Liver (tissue), 9 donors: ENCODE data around the gene LYRM4. TPM values are rescaled to one million over a fixed set of nuclear protein-coding genes. Genes with fewer than 3 reads are reported as not detected.

Experiments used
- DNase-seq: peaks from one replicate; pipeline ENCODE4 v3.0.0-alpha.2; 2017; ENCODE audit warnings: low spot score
- H3K27ac ChIP-seq, 2 donors: one replicate each; pipeline ENCODE4 v1.7.0; 2013; ENCODE audit warnings: inconsistent platforms in 2 of 2, low read length in 2 of 2, control low read depth in 1 of 2, low read depth in 1 of 2, mild to moderate bottlenecking in 1 of 2
- H3K27me3 ChIP-seq, 4 donors: one replicate each; pipeline versions ENCODE4 v1.6.1 to v1.7.0; 2013; ENCODE audit warnings: low read length in 3 of 4, inconsistent platforms in 1 of 4, mild to moderate bottlenecking in 1 of 4, moderate library complexity in 1 of 4; ENCODE audit not compliant: control insufficient read depth in 4 of 4, insufficient read depth in 4 of 4
- H3K36me3 ChIP-seq, 4 donors: one replicate each; pipeline versions ENCODE4 v1.6.1 to v1.7.0; 2013; ENCODE audit warnings: low read length in 3 of 4, mild to moderate bottlenecking in 3 of 4, low read depth in 1 of 4, moderate library complexity in 1 of 4; ENCODE audit not compliant: control insufficient read depth in 4 of 4, insufficient read depth in 3 of 4
- H3K4me1 ChIP-seq, 4 donors: one replicate each; pipeline versions ENCODE4 v1.6.1 to v1.7.0; 2013; ENCODE audit warnings: low read length in 3 of 4, mild to moderate bottlenecking in 3 of 4, moderate library complexity in 1 of 4; ENCODE audit not compliant: control insufficient read depth in 4 of 4, insufficient read depth in 4 of 4
- H3K4me3 ChIP-seq, 3 donors: one replicate each; pipeline versions ENCODE4 v1.6.1 to v1.7.0; 2013; ENCODE audit warnings: low read length in 3 of 3, control low read depth in 1 of 3, low read depth in 1 of 3, mild to moderate bottlenecking in 1 of 3
- H3K9ac ChIP-seq, 2 donors: one replicate each; pipeline ENCODE4 v1.7.0; 2013; ENCODE audit warnings: low read length in 2 of 2, mild to moderate bottlenecking in 2 of 2, moderate library complexity in 2 of 2, control low read depth in 1 of 2, low read depth in 1 of 2
- H3K9me3 ChIP-seq, 4 donors: one replicate each; pipeline versions ENCODE4 v1.6.1 to v1.7.0; 2013; ENCODE audit warnings: low read length in 3 of 4; ENCODE audit not compliant: control insufficient read depth in 4 of 4
- EGR1 ChIP-seq, 2 donors: IDR thresholded peaks; 2 replicates each; pipeline ENCODE4 v1.6.1; 2016 to 2018; ENCODE audit warnings: antibody characterized with exemption in 2 of 2, low read depth in 2 of 2
- FOXA2 ChIP-seq: IDR thresholded peaks from 2 replicates; pipeline ENCODE4 v1.6.1; 2016; ENCODE audit warnings: antibody characterized with exemption
- GABPA ChIP-seq, 2 donors: IDR thresholded peaks in 1 of 2; conservative IDR thresholded peaks in 1 of 2; 2 replicates each; pipeline ENCODE4 v1.6.1; 2016; ENCODE audit warnings: antibody characterized with exemption in 2 of 2, mild to moderate bottlenecking in 1 of 2, moderate library complexity in 1 of 2
- HNF4A ChIP-seq, 2 donors: conservative IDR thresholded peaks; 2 replicates each; pipeline ENCODE4 v1.6.1; 2016; ENCODE audit warnings: antibody characterized with exemption in 2 of 2, mild to moderate bottlenecking in 2 of 2
- HNF4G ChIP-seq: IDR thresholded peaks from 2 replicates; pipeline ENCODE4 v1.6.1; 2016; ENCODE audit warnings: antibody characterized with exemption
- JUND ChIP-seq, 2 donors: IDR thresholded peaks; 2 replicates each; pipeline ENCODE4 v1.6.1; 2016; ENCODE audit warnings: antibody characterized with exemption in 2 of 2
- NR2F2 ChIP-seq: IDR thresholded peaks from 2 replicates; pipeline ENCODE4 v1.6.1; 2016; ENCODE audit warnings: antibody characterized with exemption
- RAD21 ChIP-seq, 2 donors: IDR thresholded peaks; 2 replicates each; pipeline ENCODE4 v1.6.1; 2016; ENCODE audit warnings: antibody characterized with exemption in 2 of 2, mild to moderate bottlenecking in 2 of 2
- RXRA ChIP-seq, 2 donors: IDR thresholded peaks; 2 replicates each; pipeline ENCODE4 v1.6.1; 2017 to 2018; ENCODE audit warnings: antibody characterized with exemption in 2 of 2, mild to moderate bottlenecking in 1 of 2
- SP1 ChIP-seq: IDR thresholded peaks from 2 replicates; pipeline ENCODE4 v1.6.1; 2018; ENCODE audit warnings: antibody characterized with exemption, mild to moderate bottlenecking
- TAF1 ChIP-seq: conservative IDR thresholded peaks from 2 replicates; pipeline ENCODE4 v1.6.1; 2016; ENCODE audit warnings: antibody characterized with exemption, mild to moderate bottlenecking
- YY1 ChIP-seq: IDR thresholded peaks from 2 replicates; pipeline ENCODE4 v1.6.1; 2016; ENCODE audit warnings: antibody characterized with exemption, mild to moderate bottlenecking
- ZBTB33 ChIP-seq: IDR thresholded peaks from 2 replicates; pipeline ENCODE4 v1.6.1; 2016; ENCODE audit warnings: antibody characterized with exemption
- WGBS: extraction: QIAGEN DNeasy Blood & Tissue Kit; methylation state at CpG from one replicate; pipeline ENCODE4 v1.1.7; 2013; 5-methylcytosine and 5-hydroxymethylcytosine counted together
- polyA plus RNA-seq, 2 donors: library from polyadenylated mRNA; stranded (reverse) in 1 of 2; unstranded in 1 of 2; fragments of 200-250 nt in 1 of 2; fragments of >200 nt in 1 of 2; fragmentation: Nextera tagmentation in 1 of 2; extraction: Ambion mirVana in 1 of 2; gene quantifications; one replicate each; pipeline versions ENCODE4 v1.2.1 to v1.2.3, GENCODE V29; 2013 to 2015
- total RNA-seq, 2 donors: library from RNA; depleted of rRNA; stranded (reverse); fragments of >200 nt; gene quantifications; one replicate each; pipeline ENCODE4 v1.2.3, GENCODE V29; 2014
- TF ChIP-seq, protein P1 (sequence below): IDR thresholded peaks from 2 replicates; pipeline ENCODE4 v1.6.1; 2016; ENCODE audit warnings: antibody characterized with exemption, mild to moderate bottlenecking
- TF ChIP-seq, protein P2 (sequence below): IDR thresholded peaks from 2 replicates; pipeline ENCODE4 v1.6.1; 2016; ENCODE audit warnings: antibody characterized with exemption
- TF ChIP-seq, protein P3 (sequence below): IDR thresholded peaks from 2 replicates; pipeline ENCODE4 v1.6.1; 2016; ENCODE audit warnings: antibody characterized with exemption
- TF ChIP-seq, protein P4 (sequence below): fragments of 150-350 bp; IDR thresholded peaks from 2 replicates; pipeline ENCODE4 v1.5.1; 2017; ENCODE audit warnings: improper control_type of control experiment, low read depth, low read length; ENCODE audit not compliant: missing input control
- donor health status: healthy.
- donor health status: healthy.
- donor health status: healthy.
- donor health status: healthy.
- donor health status: healthy.

LYRM4 gene
- total and polyA plus RNA-seq, 4 donors = 4.4 to 13.1 (median 6.5) TPM

- Histone ChIP-seq H3K4me3 (no peak overlapping the region), H3K4me1 (no peaks in the 10 kb centered on the region), H3K27me3 (no peaks in the 10 kb centered on the region), H3K36me3 (no peaks in the 10 kb centered on the region), H3K9me3 (no peaks in the 10 kb centered on the region), H3K9ac (no peak overlapping the region), H3K27ac (no peak overlapping the region)
- DNase-seq = no peak
- WGBS = 98% methylated on average over 3 of the region's 3 CpGs
- TF ChIP-seq GABPA (IDR thresholded peaks at IDR 0.05 in 1 of 2, conservative IDR thresholded peaks at IDR 0.05 in 1 of 2) (no peak), FOXA2 (no peak), RAD21 (IDR thresholded peaks at IDR 0.05) (no peak), HNF4G (no peak), SP1 (no peak), YY1 (no peak), JUND (IDR thresholded peaks at IDR 0.05) (no peak), TAF1 (no peak), EGR1 (IDR thresholded peaks at IDR 0.05; ENCODE audit: low read depth in 2 of 2) (no peak), ZBTB33 (no peak), NR2F2 (no peak)
- TF ChIP-seq, protein P1, sequence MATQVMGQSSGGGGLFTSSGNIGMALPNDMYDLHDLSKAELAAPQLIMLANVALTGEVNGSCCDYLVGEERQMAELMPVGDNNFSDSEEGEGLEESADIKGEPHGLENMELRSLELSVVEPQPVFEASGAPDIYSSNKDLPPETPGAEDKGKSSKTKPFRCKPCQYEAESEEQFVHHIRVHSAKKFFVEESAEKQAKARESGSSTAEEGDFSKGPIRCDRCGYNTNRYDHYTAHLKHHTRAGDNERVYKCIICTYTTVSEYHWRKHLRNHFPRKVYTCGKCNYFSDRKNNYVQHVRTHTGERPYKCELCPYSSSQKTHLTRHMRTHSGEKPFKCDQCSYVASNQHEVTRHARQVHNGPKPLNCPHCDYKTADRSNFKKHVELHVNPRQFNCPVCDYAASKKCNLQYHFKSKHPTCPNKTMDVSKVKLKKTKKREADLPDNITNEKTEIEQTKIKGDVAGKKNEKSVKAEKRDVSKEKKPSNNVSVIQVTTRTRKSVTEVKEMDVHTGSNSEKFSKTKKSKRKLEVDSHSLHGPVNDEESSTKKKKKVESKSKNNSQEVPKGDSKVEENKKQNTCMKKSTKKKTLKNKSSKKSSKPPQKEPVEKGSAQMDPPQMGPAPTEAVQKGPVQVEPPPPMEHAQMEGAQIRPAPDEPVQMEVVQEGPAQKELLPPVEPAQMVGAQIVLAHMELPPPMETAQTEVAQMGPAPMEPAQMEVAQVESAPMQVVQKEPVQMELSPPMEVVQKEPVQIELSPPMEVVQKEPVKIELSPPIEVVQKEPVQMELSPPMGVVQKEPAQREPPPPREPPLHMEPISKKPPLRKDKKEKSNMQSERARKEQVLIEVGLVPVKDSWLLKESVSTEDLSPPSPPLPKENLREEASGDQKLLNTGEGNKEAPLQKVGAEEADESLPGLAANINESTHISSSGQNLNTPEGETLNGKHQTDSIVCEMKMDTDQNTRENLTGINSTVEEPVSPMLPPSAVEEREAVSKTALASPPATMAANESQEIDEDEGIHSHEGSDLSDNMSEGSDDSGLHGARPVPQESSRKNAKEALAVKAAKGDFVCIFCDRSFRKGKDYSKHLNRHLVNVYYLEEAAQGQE = no peak
- TF ChIP-seq, protein P2, sequence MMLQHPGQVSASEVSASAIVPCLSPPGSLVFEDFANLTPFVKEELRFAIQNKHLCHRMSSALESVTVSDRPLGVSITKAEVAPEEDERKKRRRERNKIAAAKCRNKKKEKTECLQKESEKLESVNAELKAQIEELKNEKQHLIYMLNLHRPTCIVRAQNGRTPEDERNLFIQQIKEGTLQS = no peak
- TF ChIP-seq, protein P3, sequence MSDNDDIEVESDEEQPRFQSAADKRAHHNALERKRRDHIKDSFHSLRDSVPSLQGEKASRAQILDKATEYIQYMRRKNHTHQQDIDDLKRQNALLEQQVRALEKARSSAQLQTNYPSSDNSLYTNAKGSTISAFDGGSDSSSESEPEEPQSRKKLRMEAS = no peak
These were observed 110.1 kb downstream of the LYRM4 start for GRCh38 chr6:5150551-5151075.

DNA sequence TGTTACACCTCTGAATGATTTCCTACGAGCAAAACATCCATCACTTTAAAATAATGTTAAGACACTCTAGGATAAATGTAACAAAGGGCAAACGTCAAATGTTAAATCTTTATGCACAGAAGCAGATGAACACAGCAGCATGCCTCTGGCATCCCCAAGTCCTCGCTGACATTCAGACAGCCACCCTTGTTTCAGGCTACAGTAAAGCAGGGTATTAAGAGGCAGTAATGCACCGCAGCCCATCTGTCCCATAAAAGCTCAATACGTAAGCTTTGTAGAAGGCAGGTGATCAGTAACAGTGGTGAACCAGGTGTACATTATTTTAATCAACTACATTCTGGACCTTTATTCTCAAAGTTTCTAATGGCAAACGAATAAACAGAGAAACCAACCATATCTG is 110.9 kb downstream of the LYRM4 start:
- Histone ChIP-seq H3K36me3 (no peaks in the 10 kb centered on the region), H3K4me1 (no peaks in the 10 kb centered on the region), H3K27ac (no peak overlapping the region), H3K4me3 (no peak overlapping the region), H3K9ac (no peak overlapping the region), H3K27me3 (no peaks in the 10 kb centered on the region), H3K9me3 (no peaks in the 10 kb centered on the region)
- WGBS = 96% methylated on average over 6 of the region's 6 CpGs
- no peak for DNase-seq
- TF ChIP-seq NR2F2 (no peak), HNF4A (conservative IDR thresholded peaks at IDR 0.05) (no peak), RXRA (IDR thresholded peaks at IDR 0.05) (no peak), FOXA2 (no peak), TAF1 (no peak), ZBTB33 (no peak), HNF4G (no peak), GABPA (IDR thresholded peaks at IDR 0.05 in 1 of 2, conservative IDR thresholded peaks at IDR 0.05 in 1 of 2) (no peak)
- TF ChIP-seq, protein P2 = no peak
- TF ChIP-seq, protein P3 = no peak
- TF ChIP-seq, protein P4, sequence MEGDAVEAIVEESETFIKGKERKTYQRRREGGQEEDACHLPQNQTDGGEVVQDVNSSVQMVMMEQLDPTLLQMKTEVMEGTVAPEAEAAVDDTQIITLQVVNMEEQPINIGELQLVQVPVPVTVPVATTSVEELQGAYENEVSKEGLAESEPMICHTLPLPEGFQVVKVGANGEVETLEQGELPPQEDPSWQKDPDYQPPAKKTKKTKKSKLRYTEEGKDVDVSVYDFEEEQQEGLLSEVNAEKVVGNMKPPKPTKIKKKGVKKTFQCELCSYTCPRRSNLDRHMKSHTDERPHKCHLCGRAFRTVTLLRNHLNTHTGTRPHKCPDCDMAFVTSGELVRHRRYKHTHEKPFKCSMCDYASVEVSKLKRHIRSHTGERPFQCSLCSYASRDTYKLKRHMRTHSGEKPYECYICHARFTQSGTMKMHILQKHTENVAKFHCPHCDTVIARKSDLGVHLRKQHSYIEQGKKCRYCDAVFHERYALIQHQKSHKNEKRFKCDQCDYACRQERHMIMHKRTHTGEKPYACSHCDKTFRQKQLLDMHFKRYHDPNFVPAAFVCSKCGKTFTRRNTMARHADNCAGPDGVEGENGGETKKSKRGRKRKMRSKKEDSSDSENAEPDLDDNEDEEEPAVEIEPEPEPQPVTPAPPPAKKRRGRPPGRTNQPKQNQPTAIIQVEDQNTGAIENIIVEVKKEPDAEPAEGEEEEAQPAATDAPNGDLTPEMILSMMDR = no peak
- TF ChIP-seq, protein P1 = no peak
